Neuronal stem cell (in vitro differentiated cells): ENCODE results near the gene STAB2.

Experiments used
- DNase-seq: peaks from one replicate; pipeline ENCODE4 v3.0.0-alpha.2; 2013; ENCODE audit warnings: low spot score
- H2AFZ ChIP-seq: one replicate; pipeline ENCODE4 v1.6.1; 2013; ENCODE audit warnings: mild to moderate bottlenecking, low read length, inconsistent platforms
- H2AK5ac ChIP-seq: 2 replicates; pipeline ENCODE4 v1.6.1; 2013; ENCODE audit warnings: low read depth, mild to moderate bottlenecking, inconsistent platforms, low read length, moderate library complexity, mixed read lengths
- H2BK120ac ChIP-seq: 2 replicates; pipeline ENCODE4 v1.6.1; 2013; ENCODE audit warnings: low read depth, mild to moderate bottlenecking, inconsistent platforms, low read length, moderate library complexity, mixed read lengths
- H2BK12ac ChIP-seq: one replicate; pipeline ENCODE4 v1.6.1; 2013; ENCODE audit warnings: low read length, inconsistent platforms
- H2BK15ac ChIP-seq: 2 replicates; pipeline ENCODE4 v1.6.1; 2013; ENCODE audit warnings: mild to moderate bottlenecking, low read length, inconsistent platforms, mixed read lengths
- H2BK5ac ChIP-seq: one replicate; pipeline ENCODE4 v1.6.1; 2013; ENCODE audit warnings: inconsistent platforms, mild to moderate bottlenecking, low read length, moderate library complexity
- H3K14ac ChIP-seq: one replicate; pipeline ENCODE4 v1.6.1; 2013; ENCODE audit warnings: low read length, inconsistent platforms
- H3K18ac ChIP-seq: 2 replicates; pipeline ENCODE4 v1.6.1; 2013; ENCODE audit warnings: low read length, inconsistent platforms
- H3K23ac ChIP-seq: 2 replicates; pipeline ENCODE4 v1.6.1; 2013; ENCODE audit warnings: low read depth, mild to moderate bottlenecking, mixed read lengths, low read length, inconsistent platforms; ENCODE audit not compliant: poor library complexity
- H3K27ac ChIP-seq: replicated peaks from 3 replicates; pipeline ENCODE4 v1.5.1; 2013; ENCODE audit warnings: low read length, inconsistent platforms
- H3K27me3 ChIP-seq, 3 experiments: 2 replicates each; pipeline ENCODE4 v1.6.1; 2013; ENCODE audit warnings: low read length in 3 of 3, mild to moderate bottlenecking in 2 of 3, inconsistent platforms in 1 of 3, low read depth in 1 of 3, mixed read lengths in 1 of 3, moderate library complexity in 1 of 3; ENCODE audit not compliant: control insufficient read depth in 3 of 3, insufficient read depth in 3 of 3
- H3K36me3 ChIP-seq, 2 donors: replicated peaks in 1 of 2; 2 replicates each; pipeline ENCODE4 v1.6.1; 2013; ENCODE audit warnings: low read length in 2 of 2; ENCODE audit not compliant: control insufficient read depth in 2 of 2, insufficient read depth in 2 of 2
- H3K4ac ChIP-seq: 2 replicates; pipeline ENCODE4 v1.6.1; 2013; ENCODE audit warnings: inconsistent platforms, mild to moderate bottlenecking, low read length, moderate library complexity
- H3K4me1 ChIP-seq, 2 donors: 1 replicate in 1 of 2; 2 replicates in 1 of 2; pipeline ENCODE4 v1.6.1; 2013; ENCODE audit warnings: low read length in 2 of 2, low read depth in 1 of 2; ENCODE audit not compliant: control insufficient read depth in 2 of 2, insufficient read depth in 1 of 2
- H3K4me2 ChIP-seq: one replicate; pipeline ENCODE4 v1.6.1; 2013; ENCODE audit warnings: mild to moderate bottlenecking, low read length, inconsistent platforms; ENCODE audit not compliant: insufficient read depth, poor library complexity, severe bottlenecking
- H3K4me3 ChIP-seq, 2 donors: 2 replicates each; pipeline ENCODE4 v1.5.1; 2013; ENCODE audit warnings: low read length in 2 of 2, mild to moderate bottlenecking in 2 of 2, inconsistent platforms in 1 of 2, moderate library complexity in 1 of 2
- H3K79me1 ChIP-seq: one replicate; pipeline ENCODE4 v1.6.1; 2013; ENCODE audit warnings: low read depth, mild to moderate bottlenecking, inconsistent platforms, low read length, moderate library complexity
- H3K9ac ChIP-seq: one replicate; pipeline ENCODE4 v1.6.1; 2013; ENCODE audit warnings: mild to moderate bottlenecking, low read depth, low read length, inconsistent platforms; ENCODE audit not compliant: poor library complexity
- H3K9me3 ChIP-seq, 2 donors: replicated peaks in 1 of 2; 2 replicates each; pipeline versions ENCODE3 to v1.6.1; 2013; ENCODE audit warnings: low read length in 2 of 2, mild to moderate bottlenecking in 2 of 2, inconsistent platforms in 1 of 2, low read depth in 1 of 2, mixed read lengths in 1 of 2, moderate library complexity in 1 of 2; ENCODE audit not compliant: control insufficient read depth in 2 of 2, insufficient read depth in 1 of 2
- H4K8ac ChIP-seq: one replicate; pipeline ENCODE4 v1.6.1; 2013; ENCODE audit warnings: low read depth, mild to moderate bottlenecking, inconsistent platforms, low read length, moderate library complexity
- H4K91ac ChIP-seq: one replicate; pipeline ENCODE4 v1.6.1; 2013; ENCODE audit warnings: low read length, low read depth, mild to moderate bottlenecking, inconsistent platforms; ENCODE audit not compliant: poor library complexity
- WGBS, 2 donors: extraction: QIAGEN DNeasy Blood & Tissue Kit; methylation state at CpG; one replicate each; pipeline ENCODE4 v1.1.7; 2013; ENCODE audit warnings: missing lambda C conversion rate in 2 of 2, mixed read lengths in 1 of 2; ENCODE audit not compliant: insufficient read length in 2 of 2, insufficient replicate concordance in 1 of 2; ENCODE audit errors: extremely low coverage in 2 of 2; 5-methylcytosine and 5-hydroxymethylcytosine counted together

The STAB2 gene

DNA sequence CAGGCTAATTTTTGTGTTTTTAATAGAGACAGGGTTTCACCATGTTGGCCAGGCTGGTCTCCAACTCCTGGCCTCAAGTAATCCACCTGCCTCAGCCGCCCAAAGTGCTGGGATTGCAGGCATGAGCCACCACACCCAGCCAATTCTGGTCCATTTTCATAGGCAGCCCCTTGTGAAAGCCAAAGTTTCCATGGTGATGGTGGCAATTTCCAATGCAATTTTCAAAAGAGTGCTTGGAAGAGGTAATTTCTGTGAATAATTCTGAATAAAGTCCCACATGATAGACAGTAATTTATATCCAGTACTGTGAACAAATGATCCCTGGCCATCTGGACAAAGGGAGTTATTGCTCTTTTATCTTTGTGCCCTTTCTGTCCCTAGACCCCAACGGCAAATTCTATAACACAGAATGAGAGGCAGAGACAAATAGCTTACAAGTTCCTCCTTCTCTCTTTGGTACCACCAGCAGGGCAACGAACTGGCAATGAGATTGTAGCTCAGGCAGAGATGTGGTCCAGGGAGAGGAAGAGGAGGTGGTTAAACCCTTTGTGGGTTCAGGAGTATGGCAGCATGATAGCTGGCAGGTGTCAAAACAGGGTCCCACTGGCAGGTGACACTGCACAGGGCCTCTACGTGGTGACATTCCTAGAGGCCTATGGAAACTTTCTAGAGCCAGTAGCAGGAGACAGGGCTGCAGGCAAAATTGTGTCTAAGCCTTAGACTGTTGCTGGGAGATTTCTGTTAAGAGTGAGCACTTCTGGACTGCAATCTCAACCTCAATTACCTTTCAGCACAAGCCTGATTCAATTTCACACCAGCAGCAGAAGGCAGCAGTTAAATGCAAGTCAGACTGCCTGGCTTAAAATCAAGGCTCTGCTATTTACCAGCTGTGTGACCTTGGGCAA, 207.5 kb downstream of the STAB2 start:
- Histone ChIP-seq H3K9me3 (no peaks in the 10 kb centered on the region), H3K36me3 (peaks cover 1 to 55% of the 10 kb centered on the region in 2 donors), H3K18ac (no peak overlapping the region), H4K91ac (no peak overlapping the region), H3K14ac (no peak overlapping the region), H3K27ac (no peak overlapping the region), H3K9ac (no peak overlapping the region), H4K8ac (no peak overlapping the region), H2AK5ac (no peak overlapping the region), H2BK5ac (no peak overlapping the region), H2BK12ac (no peak overlapping the region), H3K4ac (no peak overlapping the region), H2BK15ac (no peak overlapping the region), H3K4me2 (no peak overlapping the region), H3K23ac (no peak overlapping the region), H3K4me1 (peaks cover 0 to 3% of the 10 kb centered on the region in 2 donors), H2BK120ac (no peak overlapping the region), H3K4me3 (no peak overlapping the region), H3K27me3 (no peaks in the 10 kb centered on the region), H3K79me1 (no peaks in the 10 kb centered on the region), H2AFZ (no peak overlapping the region)
- WGBS, 2 donors = no CpG with 5 or more reads among the region's 4 CpGs
- DNase-seq = no peak

DNA sequence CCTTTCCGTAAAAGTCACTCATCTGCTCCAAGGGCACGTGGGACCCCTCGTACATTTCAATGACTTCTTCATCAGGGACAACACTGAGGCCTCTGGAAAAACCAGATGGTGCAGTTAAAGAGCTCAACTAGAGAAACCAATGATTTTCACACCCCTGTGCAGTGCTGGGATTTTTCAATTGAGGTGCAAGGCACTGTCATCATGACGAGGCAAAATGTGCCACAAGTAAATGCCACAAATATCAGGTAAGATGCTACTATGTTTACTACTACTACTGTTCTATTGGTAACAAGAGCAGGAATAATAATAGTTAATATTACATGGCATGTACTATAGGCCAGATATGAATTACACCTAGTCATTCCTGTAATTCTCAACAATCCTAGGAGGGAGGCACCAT, 211.5 kb downstream of the STAB2 start:
- no peak overlapping the region for H2BK120ac ChIP-seq
- no peak overlapping the region for H4K91ac ChIP-seq
- H3K9ac ChIP-seq = no peak overlapping the region
- H2BK5ac ChIP-seq = no peak overlapping the region
- no peak overlapping the region for H2BK15ac ChIP-seq
- H3K79me1 ChIP-seq = no peaks in the 10 kb centered on the region
- H3K27ac ChIP-seq = no peak overlapping the region
- no peak overlapping the region for H3K4ac ChIP-seq
- H2AFZ ChIP-seq = no peak overlapping the region
- H3K36me3 ChIP-seq = peaks cover 1 to 31% of the 10 kb centered on the region in 2 donors
- no peak overlapping the region for H3K23ac ChIP-seq
- H3K18ac ChIP-seq = no peak overlapping the region
- no peak overlapping the region for H3K4me2 ChIP-seq
- no peak overlapping the region for H4K8ac ChIP-seq
- H2BK12ac ChIP-seq = no peak overlapping the region
- H3K4me3 ChIP-seq = no peak overlapping the region
- H3K9me3 ChIP-seq = no peaks in the 10 kb centered on the region
- no peak overlapping the region for H2AK5ac ChIP-seq
- no peak for DNase-seq
- no CpG with 5 or more reads among the region's 4 CpGs for WGBS, 2 donors
- no peak overlapping the region for H3K14ac ChIP-seq
- no peaks in the 10 kb centered on the region for H3K27me3 ChIP-seq
- peaks cover 3 to 9% of the 10 kb centered on the region in 2 donors for H3K4me1 ChIP-seq

DNA sequence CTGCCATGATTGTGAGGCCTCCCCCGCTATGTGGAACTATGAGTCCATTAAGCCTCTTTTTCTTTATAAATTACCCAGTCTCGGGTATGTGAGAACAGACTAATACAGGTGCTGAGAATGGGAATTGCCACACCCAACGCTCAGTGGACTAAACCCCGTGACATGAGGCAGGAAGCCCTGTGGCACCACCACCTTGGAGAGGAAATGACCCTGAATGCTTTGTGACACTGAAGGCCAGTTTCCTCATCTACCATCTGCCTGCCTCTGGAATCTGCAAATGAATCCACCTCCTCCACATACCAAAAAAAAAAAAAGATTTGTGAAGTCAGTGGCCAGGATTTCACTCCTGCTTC, 212.4 kb downstream of the STAB2 start:
- Histone ChIP-seq H3K4ac (no peak overlapping the region), H2BK12ac (no peak overlapping the region), H3K14ac (no peak overlapping the region), H3K9ac (no peak overlapping the region), H4K8ac (no peak overlapping the region), H2BK15ac (no peak overlapping the region), H3K4me2 (no peak overlapping the region), H2BK120ac (no peak overlapping the region), H4K91ac (no peak overlapping the region), H3K4me1 (peaks cover 3 to 9% of the 10 kb centered on the region in 2 donors), H3K27ac (no peak overlapping the region), H3K79me1 (no peaks in the 10 kb centered on the region), H3K36me3 (peaks cover 1 to 24% of the 10 kb centered on the region in 2 donors), H3K27me3 (no peaks in the 10 kb centered on the region), H2AFZ (no peak overlapping the region), H3K9me3 (no peaks in the 10 kb centered on the region), H2BK5ac (no peak overlapping the region), H2AK5ac (no peak overlapping the region), H3K23ac (no peak overlapping the region), H3K18ac (no peak overlapping the region), H3K4me3 (no peak overlapping the region)
- DNase-seq = no peak
- no CpG with 5 or more reads among the region's 4 CpGs for WGBS, 2 donors

DNA sequence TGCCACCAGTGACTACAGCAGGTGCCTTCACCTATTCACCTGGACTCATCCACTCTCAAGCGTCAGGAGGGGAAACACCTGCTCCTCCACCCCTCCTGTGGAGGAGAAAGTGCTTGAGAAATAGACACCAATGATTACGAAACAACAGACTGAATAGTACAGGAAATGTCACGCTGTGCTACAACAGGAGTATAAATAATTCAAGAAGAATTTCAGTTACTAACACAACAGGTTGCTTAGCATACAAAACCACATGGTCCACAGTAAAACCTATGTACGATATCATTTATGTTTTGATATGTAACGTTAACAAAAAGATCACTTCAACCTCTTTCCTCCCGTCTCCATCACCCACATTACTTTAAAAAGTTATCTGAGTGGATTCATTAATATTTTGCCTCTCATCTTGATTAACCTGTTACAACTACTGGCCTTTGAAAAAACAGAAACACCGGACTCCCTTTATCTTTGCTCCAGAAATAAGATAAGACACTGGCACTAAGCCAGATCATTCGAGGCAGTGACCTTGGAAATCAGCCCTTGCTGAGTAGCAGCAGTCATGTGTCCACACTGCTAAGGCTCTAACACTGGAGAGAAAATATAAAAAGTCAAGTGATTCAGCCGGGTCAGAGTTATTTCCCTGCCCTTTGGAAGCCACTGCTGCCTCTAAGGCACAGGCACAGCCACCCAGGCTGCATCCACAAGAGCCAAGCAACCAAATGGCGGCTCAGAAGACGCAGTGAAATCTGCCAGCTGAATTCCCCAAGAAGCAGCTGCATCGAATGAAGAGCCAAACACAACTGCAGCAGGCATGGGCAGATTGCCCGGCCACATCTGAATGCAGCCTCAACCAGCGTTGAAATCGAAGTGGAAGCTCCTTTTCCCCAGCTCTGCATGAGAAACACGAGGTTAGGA, 213.0 kb downstream of the STAB2 start:
- H2AFZ ChIP-seq = peak overlapping the region; percentile 25
- H4K91ac ChIP-seq = no peak overlapping the region
- no peak overlapping the region for H3K9ac ChIP-seq
- peak overlapping the region in 1 of 2 donors; percentile 44 for H3K4me3 ChIP-seq
- H4K8ac ChIP-seq = no peak overlapping the region
- no peak overlapping the region for H2BK15ac ChIP-seq
- no peak overlapping the region for H2BK120ac ChIP-seq
- H3K27ac ChIP-seq = no peak overlapping the region
- DNase-seq = no peak
- H2BK12ac ChIP-seq = no peak overlapping the region
- no peak overlapping the region for H3K4ac ChIP-seq
- H3K36me3 ChIP-seq = peaks cover 1 to 17% of the 10 kb centered on the region in 2 donors
- WGBS, 2 donors = 100% methylated on average over 2 of the region's 16 CpGs; no CpG with 5 or more reads in 1 of the 2 donors
- no peaks in the 10 kb centered on the region for H3K79me1 ChIP-seq
- H3K18ac ChIP-seq = no peak overlapping the region
- H3K4me1 ChIP-seq = peaks cover 3 to 9% of the 10 kb centered on the region in 2 donors
- H3K27me3 ChIP-seq = no peaks in the 10 kb centered on the region
- no peak overlapping the region for H3K14ac ChIP-seq
- H2AK5ac ChIP-seq = no peak overlapping the region
- H2BK5ac ChIP-seq = no peak overlapping the region
- H3K9me3 ChIP-seq = no peaks in the 10 kb centered on the region
- no peak overlapping the region for H3K4me2 ChIP-seq
- H3K23ac ChIP-seq = no peak overlapping the region
